ENCODE results near the gene MAGEF1. TPM values are rescaled to one million over a fixed set of nuclear protein-coding genes. Genes with fewer than 3 reads are reported as not detected.

MAGEF1 gene
- total and polyA plus RNA-seq, 2 of the 8 experiments (the other 6 are each of a cell fraction or from before 2014, with no cell fraction given) = 26.5 to 56.7 TPM

- Histone ChIP-seq H3K79me2 (ENCODE audit: control insufficient read depth in 1 of 2, insufficient read depth in 2 of 2, low read length in 2 of 2) (no peaks in the 10 kb centered on the region), H3K9ac (replicated peaks in 1 of 4; ENCODE audit: extremely low read depth in 1 of 4, low read depth in 3 of 4, low read length in 3 of 4) (no peak overlapping the region), H3K56ac (replicated peaks; ENCODE audit: insufficient read length, low read depth, low read length) (no peak overlapping the region), H3K9me3 (ENCODE audit: insufficient read depth in 2 of 2, low read depth in 1 of 2, low read length in 1 of 2) (peaks cover 3 to 5% of the 10 kb centered on the region in 2 experiments; a peak in 3 of 4 replicates), H2BK12ac (ENCODE audit: low read depth, low read length) (no peak overlapping the region), H3K18ac (ENCODE audit: extremely low read depth, low read length) (no peak overlapping the region), H3K23me2 (ENCODE audit: low read depth, low read length) (no peaks in the 10 kb centered on the region), H3K4me3 (ENCODE audit: extremely low read depth in 1 of 4, insufficient read depth in 2 of 4, low read depth in 3 of 4, low read length in 4 of 4) (no peak overlapping the region), H3K4me1 (replicated peaks in 1 of 4; ENCODE audit: control insufficient read depth in 3 of 4, insufficient read depth in 4 of 4, low read length in 3 of 4) (peaks cover 0 to 10% (median under 1%) of the 10 kb centered on the region in 4 experiments; a peak in 4 of 7 replicates), H3K4ac (replicated peaks; ENCODE audit: insufficient read length, low read depth, low read length) (no peak overlapping the region), H3K27ac (ENCODE audit: low read depth, low read length) (no peak overlapping the region), H2BK120ac (replicated peaks; ENCODE audit: low read depth, low read length) (no peak overlapping the region), H3K79me1 (ENCODE audit: low read depth, low read length) (no peaks in the 10 kb centered on the region), H3K14ac (ENCODE audit: insufficient read length) (no peak overlapping the region), H2BK15ac (ENCODE audit: low read length) (no peak overlapping the region), H2AFZ (ENCODE audit: low read length) (no peak overlapping the region), H2BK5ac (ENCODE audit: low read depth, low read length) (no peak overlapping the region), H3K23ac (ENCODE audit: insufficient read length) (no peak overlapping the region), H2AK5ac (ENCODE audit: low read depth, low read length) (no peak overlapping the region), H4K5ac (ENCODE audit: insufficient read length, low read depth, low read length) (no peak overlapping the region), H4K91ac (replicated peaks; ENCODE audit: insufficient read length, low read length) (no peak overlapping the region), H4K8ac (ENCODE audit: extremely low read depth, insufficient read depth, low read length) (no peak overlapping the region), H3K4me2 (ENCODE audit: insufficient read depth in 1 of 2, low read depth in 2 of 2, low read length in 2 of 2) (no peak overlapping the region), H2BK20ac (ENCODE audit: low read length) (no peak overlapping the region), H3K36me3 (ENCODE audit: control insufficient read depth in 2 of 4, insufficient read depth in 4 of 4, low read length in 3 of 4) (no peaks in the 10 kb centered on the region), H3K27me3 (replicated peaks in 1 of 4; ENCODE audit: control insufficient read depth in 3 of 4, extremely low read depth in 1 of 4, insufficient read depth in 3 of 4, low read length in 3 of 4) (peaks cover 0 to 4% (median 2%) of the 10 kb centered on the region in 4 experiments; a peak in 2 of 7 replicates), H4K20me1 (replicated peaks in 1 of 2; ENCODE audit: control insufficient read depth in 1 of 2, insufficient read depth in 2 of 2, low read length in 2 of 2) (no peaks in the 10 kb centered on the region)
- DNase-seq (ENCODE audit: low read depth in 1 of 2, low spot score in 2 of 2) (no peak), FAIRE-seq (no peak)
- WGBS, 2 experiments (ENCODE audit: extremely low coverage in 1 of 2, insufficient coverage in 1 of 2, insufficient read length in 1 of 2, insufficient replicate concordance in 2 of 2, low coverage in 1 of 2, low lambda C conversion rate in 2 of 2, missing lambda C conversion rate in 1 of 2) = 92% methylated on average over 17 of the region's 17 CpGs; no CpG with 5 or more reads in 1 of the 2 experiments
- ChIA-PET POLR2A (ENCODE audit: partially characterized antibody) (no interaction called here), CTCF (ENCODE audit: partially characterized antibody) (interaction anchor here (0.6 to 1.1 kb wide), 3 partner anchors 53 to 485 kb away, joined by 3 read pairs; no protein-coding TSS in a partner anchor)
- TF ChIP-seq EZH2 (IDR thresholded peaks at IDR 0.05; ENCODE audit: low read depth, low read length, severe bottlenecking) (no peak), SRF (IDR thresholded peaks at IDR 0.05; ENCODE audit: low read depth, low read length) (no peak), PHF8 (conservative IDR thresholded peaks at IDR 0.05; ENCODE audit: low read depth, low read length) (no peak), KDM5A (IDR thresholded peaks at IDR 0.05; ENCODE audit: low read length) (no peak), RFX5 (IDR thresholded peaks at IDR 0.05; ENCODE audit: borderline replicate concordance, low read depth, low read length) (no peak), CTCF (IDR thresholded peaks at IDR 0.05; ENCODE audit: control extremely low read depth in 1 of 3, insufficient read depth in 1 of 3, low read depth in 1 of 3, low read length in 3 of 3) (no peak), BRCA1 (IDR thresholded peaks at IDR 0.05; ENCODE audit: low read depth, low read length) (no peak), FOSL1 (IDR thresholded peaks at IDR 0.05; ENCODE audit: insufficient read depth, low read depth, low read length) (no peak), CTBP2 (IDR thresholded peaks at IDR 0.05; ENCODE audit: borderline replicate concordance, insufficient read depth, insufficient read length, low read length) (no peak), GTF2F1 (IDR thresholded peaks at IDR 0.05; ENCODE audit: borderline replicate concordance, low read depth, low read length) (no peak)
These were observed 24.4 kb downstream of the MAGEF1 start for GRCh38 chr3:184687363-184688015.
